CD4-positive, alpha-beta T cell treated with Interleukin-4 for 1 hour (primary cell): ENCODE measurements around the gene SLC30A7.
A peak's percentile ranks its signal among the peaks of the same experiment; 100 is the strongest.
"Not testable (repeated sequence)": the region's sequence is repeated elsewhere in the genome, so short reads cannot be mapped to it uniquely, and the experiment has no call there.

ENCODE experiments used
- DNase-seq, 2 donors: peaks; one replicate each; pipeline ENCODE4 v3.0.0-alpha.2; 2020 to 2022

Gene SLC30A7

DNA sequence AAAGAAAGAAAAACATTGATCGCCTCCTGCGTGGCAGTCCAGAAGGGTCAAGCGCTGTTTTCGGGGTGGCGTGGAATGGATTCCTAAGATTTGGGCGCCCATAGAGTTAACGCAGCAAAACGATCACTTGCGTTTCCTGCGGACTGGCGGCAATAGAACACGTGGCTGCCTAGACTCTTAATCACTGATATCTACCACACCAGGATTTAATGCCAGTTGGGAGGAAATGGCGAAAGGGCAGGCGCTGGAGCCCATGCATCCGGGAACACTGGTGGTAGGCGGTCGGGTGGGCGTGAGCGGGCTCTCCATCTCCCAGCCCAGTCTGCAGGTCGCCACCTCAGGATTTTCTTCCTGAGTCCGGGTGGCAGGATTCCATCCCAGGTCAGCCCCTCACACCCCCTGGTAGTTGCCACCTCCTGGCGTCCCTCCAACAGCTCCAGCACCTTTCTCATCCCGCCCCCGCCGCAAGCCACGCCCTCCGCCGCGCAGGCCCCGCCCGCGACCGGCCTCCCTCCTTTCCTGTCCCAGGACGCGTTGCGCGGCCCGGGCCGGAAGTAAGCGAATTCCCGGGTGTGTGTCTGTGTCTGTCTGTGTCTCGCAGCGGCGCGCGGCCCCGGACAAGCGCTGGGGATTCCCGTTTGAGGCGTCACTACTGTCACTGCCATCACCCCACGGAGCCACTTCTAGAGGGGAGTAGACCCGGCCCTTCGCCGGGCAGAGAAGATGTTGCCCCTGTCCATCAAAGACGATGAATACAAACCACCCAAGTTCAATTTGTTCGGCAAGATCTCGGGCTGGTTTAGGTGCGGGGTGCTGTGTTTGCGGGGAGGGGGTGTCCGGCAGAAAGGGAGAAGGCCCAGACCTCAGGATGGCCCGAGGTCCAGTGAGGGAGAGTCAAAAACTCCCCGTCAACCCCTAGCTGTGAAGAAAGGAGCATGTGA, at the start of gene SLC30A7:
Gene SLC30A7 (plus strand): TSS at position 551 of the 941 bp plus-strand sequence. CDS start 173 bp downstream, at position 724.
- peak; percentile 96 to 97 for DNase-seq

DNA sequence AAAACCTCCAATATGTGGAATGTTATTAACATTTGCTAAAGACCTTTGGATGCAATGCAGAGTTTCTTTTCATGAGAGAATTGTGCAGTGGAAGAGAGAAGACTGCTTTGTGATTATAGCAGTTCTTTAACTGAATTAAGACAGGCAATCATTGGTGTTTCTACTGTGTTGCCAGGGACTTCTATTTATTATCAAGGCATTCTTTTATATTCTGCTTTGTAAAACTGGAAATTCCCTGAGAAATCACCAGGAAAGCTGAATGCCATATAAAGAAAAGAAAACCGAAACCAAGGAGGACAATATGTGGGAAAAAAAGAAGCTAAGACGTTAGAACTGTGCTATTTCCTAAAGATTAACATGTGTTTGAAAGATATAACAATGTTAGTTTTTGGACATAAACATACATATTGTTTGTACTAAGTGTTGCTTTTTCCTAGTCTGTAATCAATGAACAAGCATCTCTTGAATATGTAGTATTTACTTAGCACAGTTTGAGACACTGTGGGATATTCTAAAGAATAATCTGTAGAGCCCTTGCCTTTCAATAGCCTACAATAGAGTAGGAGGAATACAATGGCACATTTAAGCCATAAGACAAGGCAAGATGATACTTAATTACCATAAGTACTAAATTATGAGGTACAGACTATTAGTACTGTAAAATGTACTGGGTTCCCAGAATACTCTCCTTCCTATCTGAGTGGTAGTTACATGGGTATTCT, 48.4 kb upstream of the SLC30A7 start:
- no peak for DNase-seq

GRCh38 chr1:100851726-100852125, 44.2 kb upstream of the SLC30A7 start:
- no peak for DNase-seq

DNA sequence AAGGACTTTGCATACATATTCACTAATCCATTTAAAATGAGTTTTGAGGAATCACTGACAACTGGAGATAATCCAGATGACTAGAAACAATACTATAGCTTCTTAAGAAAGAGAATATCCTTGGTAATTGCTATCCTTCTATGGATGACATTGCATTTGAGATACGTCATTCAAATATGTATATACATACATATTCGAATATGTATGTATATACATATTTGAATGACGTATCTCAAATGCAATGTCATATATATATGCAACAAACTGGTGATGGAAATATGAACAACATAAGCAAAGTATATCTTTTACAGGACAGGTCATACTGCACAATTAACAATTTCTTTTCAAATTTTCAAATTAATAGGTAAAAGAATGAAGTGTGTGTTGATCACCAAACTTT, 42.9 kb upstream of the SLC30A7 start:
- DNase-seq: no peak

DNA sequence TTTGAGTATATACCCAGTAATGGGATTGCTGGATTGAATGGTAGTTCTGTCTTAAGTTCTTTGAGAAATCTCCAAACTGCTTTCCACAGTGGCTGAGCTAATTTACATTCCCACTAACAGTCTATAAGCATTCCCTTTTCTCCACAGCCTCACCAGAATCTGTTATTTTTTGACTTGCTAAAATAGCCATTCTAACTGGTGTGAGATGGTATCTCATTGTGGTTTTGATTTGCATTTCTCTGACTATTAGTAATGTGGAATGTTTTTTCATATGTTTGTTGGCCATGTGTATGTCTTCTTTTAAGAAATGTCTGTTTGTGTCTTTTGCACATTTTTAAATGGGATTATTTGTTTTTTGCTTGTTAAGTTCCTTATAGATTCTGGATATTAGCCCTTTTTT, 40.8 kb upstream of the SLC30A7 start:
- not testable (repeated sequence) for DNase-seq

DNA sequence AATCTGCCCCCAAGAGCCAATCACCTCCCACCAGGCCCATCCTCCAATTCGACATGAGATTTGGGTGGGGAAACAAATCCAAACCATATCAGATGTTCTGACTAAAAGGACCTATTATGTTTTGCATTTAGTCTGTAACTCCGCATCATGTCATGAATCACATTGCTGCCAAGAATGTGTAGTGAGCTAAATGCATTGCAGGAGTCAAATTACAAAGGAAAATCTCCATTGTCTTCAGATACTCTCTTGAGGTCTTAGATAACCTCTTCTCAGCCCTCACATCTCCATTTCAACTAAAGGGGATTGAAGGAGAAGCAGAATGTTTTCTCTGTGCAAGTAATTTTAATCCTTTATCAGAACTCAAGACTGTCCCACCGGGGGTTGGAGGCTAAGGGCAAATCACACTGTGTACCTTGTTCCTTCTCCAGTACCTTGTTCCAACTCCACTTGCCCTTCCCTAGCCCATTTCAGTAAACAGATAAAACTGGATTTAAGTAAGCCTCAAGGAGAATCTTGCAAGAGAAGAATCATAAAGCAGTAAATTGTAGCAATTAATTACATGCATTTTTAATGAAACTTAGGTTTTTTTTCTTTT, 35.4 kb upstream of the SLC30A7 start:
- no peak for DNase-seq

- no peak for DNase-seq
These were observed 34.5 kb upstream of the SLC30A7 start for GRCh38 chr1:100861379-100861778.

GRCh38 chr1:100862591-100862990, 33.3 kb upstream of the SLC30A7 start:
- DNase-seq: no peak

DNA sequence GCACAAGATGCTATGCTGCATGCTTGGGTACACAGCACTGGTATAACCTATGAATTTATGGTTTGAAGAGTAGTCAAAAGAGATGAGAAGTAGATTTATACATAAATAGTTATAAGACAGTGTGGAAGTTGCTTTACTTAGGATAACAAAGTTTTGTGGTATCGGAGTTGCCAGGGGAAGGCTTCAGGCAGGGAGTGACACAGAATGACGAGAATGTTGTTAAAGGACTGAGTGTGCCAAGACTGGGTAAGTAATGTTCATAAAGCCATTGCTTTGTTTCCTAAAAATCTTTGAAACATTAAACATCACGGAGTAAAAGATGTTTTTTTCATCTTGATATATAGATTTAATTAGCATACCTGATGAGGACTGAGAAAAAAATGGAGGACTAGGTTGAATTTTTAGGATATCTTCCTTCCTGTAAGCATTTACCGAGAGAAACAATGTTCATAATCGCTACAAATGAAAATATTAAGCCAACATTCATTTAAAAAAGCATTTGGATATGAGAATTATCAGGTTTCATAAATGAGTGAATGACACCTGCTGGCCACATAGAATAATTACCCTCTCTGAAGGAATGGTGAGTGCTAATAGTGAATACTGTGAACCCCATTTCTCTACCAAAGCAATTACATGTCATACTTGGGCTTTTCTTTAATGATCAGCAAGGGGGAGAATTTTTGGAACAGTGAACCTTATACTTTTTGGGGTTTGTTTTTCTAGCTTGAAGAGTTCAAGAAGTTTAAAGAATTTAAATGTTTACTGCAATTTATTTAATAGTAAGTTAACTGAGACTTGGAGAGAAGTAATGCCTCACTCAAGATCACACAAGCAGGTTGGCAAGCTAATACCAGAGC, 29.6 kb upstream of the SLC30A7 start:
- DNase-seq: peak in 1 of 2 donors; percentile 49

- DNase-seq: no peak
These were observed 29.0 kb upstream of the SLC30A7 start for GRCh38 chr1:100866901-100867206.

DNA sequence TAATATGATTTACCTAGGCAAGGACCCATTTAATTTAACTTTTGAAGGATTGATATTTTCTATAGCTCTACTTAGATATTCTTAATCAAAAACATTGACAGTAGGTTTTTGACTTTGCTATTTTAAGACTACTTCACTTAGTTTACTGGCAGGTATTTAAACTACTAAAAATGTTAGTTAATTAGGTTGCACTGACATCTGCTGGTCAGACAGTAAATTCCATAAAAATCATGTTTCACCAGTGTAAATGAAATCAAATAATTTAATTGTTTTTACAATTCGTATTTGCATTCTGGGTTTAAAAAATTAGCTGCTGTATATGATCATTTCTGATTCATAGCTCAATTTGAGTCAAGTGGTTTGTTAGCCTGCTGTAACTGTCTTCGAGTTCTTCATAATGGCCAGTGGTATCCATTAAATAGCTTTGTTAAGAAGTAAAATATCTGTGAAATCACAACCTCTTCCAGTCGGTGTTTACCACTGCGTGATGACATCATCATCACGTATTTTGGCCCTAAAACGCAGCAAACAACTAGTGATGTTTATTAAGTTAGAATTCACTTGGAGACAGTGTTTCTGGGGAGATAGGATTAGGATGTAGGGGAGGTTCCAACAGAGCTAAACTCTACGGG, 27.4 kb upstream of the SLC30A7 start:
- DNase-seq: peak in 1 of 2 donors; percentile 62

DNA sequence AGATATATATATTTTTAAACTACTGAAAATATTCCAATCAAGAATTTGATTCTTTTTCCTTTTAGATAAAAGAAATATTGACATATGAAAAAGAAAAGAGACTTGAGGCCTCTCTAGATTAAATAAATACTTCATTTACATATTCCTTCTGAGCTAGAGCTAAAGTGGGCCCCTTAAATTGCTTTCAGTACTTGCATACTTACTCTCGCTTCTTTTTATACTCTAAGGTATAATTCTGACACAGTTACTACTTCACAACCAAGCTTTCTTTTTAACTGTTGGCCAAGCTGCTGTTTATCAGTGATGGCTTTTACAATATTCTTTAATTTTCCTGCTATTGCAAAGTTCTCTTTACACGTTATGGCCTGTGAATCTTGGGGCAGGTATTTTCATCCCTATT, 25.9 kb upstream of the SLC30A7 start:
- no peak for DNase-seq

GRCh38 chr1:100874433-100874832, 21.5 kb upstream of the SLC30A7 start:
- no peak for DNase-seq

DNA sequence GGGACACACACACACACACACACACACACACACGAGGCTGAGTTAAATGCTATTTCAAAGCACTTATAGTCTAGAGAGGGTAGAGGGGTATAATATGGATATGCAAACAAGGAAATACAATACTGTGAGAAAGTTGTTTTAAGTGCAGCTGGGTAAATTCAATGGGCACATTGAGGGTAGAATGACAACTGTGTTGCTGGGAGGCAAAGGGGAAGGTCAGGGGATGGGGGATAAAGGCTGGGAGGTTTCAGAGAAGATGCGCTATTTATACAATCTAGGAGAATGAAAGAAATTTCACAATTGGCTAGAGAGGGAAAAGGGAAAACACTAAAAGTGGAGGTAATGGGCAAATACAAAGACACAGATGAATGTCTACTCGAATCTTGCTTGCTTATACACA, 20.7 kb upstream of the SLC30A7 start:
- DNase-seq: no peak

- no peak for DNase-seq
These were observed 19.6 kb upstream of the SLC30A7 start for GRCh38 chr1:100876291-100876690.

GRCh38 chr1:100879422-100879821, 16.5 kb upstream of the SLC30A7 start:
- no peak for DNase-seq

DNA sequence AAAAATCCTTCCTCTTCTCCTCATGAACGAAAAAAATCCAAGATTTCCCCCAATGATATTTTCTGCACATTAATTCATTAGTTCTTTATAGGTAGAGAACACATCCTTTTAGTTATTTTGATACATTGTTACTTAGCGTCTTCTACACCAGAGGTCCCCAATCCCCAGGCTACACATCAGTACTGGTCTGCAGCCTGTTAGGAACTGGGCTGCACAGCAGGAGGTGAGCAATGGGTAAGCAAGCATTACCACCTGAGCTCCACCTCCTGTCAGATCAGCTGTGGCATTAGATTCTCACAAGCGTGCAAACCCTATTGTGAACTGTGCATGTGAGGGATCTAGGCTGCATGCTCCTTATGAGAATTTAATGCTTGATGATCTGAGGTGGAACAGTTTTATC, 14.2 kb upstream of the SLC30A7 start:
- no peak for DNase-seq

GRCh38 chr1:100882698-100883097, 13.2 kb upstream of the SLC30A7 start:
- DNase-seq: no peak

DNA sequence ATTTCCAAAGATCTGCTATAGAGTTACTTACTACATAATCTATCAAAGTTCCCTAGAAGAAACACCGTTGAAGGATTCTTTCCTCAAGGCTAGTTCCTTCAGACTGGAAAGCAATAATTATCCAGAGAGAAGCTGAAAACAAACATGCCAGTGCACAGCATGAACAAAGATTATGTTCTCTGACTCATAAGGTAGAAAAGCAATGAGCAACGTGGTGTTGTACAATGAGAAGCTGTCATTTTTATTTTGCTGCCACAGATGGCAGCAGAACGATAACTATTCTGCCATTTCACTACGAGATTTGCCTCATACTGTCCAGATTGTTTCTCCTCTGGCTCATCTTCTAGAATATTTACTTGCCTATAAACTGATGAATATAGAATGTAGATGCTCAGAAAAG, 11.9 kb upstream of the SLC30A7 start:
- no peak for DNase-seq

DNA sequence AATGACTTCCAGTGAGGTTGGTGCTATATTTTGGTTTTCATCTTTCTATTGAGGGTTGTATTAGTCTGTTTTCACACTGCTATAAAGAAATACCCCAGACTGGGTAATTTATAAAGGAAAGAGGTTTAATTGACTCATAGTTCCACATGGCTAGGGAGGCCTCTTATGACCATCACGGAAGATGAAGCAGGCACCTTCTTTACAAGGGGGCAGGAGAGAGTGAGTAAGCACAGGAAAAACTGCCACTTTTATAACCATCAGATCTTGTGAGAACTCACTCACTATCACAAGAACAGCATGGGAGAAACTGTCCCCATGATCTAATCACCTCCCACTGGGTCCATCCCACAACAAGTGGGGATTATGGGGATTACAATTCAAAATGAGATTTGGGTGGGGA, 6.9 kb upstream of the SLC30A7 start:
- DNase-seq: not testable (repeated sequence)

GRCh38 chr1:100889869-100890482, 5.9 kb upstream of the SLC30A7 start:
- DNase-seq: not testable (repeated sequence)

GRCh38 chr1:100891380-100891779, 4.5 kb upstream of the SLC30A7 start:
- no peak for DNase-seq
